DMS 273 (cell line): Measurements from ENCODE around the gene DAPK2.

ENCODE experiments used
- DNase-seq: peaks from one replicate; lab custom pipeline; 2025; ENCODE audit not compliant: unreplicated experiment; lab: John Stamatoyannopoulos, UW

The DAPK2 gene

DNA sequence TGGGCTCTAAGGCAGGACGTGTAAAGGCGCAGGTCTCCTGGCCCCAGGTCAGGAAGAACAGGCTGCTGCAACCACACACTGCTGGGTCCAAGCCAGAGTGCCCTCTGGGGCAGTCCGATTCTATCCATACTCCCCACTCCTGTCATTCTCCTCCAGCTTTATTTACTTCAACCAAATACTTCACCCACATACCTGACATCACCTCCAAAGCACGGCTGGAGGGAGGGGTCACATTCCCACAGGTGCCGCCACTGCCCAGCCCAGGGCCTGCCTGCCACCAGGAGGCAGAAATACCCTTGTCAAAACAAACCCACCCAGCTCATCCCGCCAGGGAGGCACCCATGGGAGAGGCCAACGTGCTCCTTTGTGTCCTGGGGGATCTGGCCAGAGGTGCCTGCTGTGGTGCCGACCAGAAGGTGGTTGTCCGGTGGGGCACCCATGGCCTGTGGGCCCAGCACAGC lies 100.4 kb downstream of the DAPK2 start:
- peak; percentile 29 for DNase-seq

DNA sequence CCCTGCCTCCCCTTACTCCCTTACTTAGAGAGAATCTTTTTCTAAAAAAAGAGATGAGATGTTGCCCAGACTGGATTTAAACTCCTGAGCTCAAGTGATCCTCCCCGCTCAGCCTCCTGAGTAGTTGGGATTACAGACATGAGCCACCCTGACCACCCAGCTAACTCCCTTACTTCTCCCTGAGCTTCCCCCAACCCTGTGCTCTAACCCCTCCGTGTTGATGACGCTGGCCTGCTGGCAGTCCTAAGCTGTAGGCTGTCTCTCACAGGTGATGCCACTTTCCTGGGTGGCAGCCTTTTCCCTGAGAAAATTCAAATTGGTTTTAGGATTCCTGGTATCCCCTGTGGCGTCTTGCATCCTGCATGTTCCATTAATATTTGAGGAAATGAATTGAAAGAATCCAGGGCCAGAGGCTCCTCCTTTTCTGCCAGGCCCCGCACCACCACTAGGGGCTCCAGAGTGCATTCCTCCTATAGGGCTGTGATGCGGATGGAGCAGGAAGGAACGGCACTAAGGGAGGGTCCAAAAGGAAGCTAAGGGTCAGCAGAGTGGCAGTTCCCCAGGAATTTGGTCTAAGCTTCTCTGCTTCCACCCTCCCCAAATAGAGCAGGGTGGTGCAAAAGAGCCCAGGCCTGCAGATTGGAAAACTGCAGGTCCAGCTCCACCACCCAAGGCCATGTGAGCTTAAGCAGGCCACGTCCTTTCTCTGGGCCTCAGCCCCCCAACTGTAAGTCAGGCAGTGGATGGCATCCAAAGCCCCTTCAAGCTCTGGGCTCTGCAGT lies 101.1 kb downstream of the DAPK2 start:
- DNase-seq: peak; percentile 79

DNA sequence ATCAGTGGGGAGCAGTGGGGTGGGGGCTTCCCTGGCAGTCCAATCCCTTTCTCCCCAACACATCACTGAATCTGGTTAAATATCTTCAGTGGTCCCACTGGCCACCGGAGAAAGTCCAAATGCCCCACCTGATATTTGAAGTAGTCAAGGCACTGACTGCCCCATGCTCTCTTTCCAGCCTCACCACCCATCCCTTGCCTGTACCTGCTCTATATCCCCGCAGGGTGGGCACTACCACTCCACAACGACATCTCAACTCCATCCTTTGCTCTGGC lies 101.7 kb downstream of the DAPK2 start:
- no peak for DNase-seq

DNA sequence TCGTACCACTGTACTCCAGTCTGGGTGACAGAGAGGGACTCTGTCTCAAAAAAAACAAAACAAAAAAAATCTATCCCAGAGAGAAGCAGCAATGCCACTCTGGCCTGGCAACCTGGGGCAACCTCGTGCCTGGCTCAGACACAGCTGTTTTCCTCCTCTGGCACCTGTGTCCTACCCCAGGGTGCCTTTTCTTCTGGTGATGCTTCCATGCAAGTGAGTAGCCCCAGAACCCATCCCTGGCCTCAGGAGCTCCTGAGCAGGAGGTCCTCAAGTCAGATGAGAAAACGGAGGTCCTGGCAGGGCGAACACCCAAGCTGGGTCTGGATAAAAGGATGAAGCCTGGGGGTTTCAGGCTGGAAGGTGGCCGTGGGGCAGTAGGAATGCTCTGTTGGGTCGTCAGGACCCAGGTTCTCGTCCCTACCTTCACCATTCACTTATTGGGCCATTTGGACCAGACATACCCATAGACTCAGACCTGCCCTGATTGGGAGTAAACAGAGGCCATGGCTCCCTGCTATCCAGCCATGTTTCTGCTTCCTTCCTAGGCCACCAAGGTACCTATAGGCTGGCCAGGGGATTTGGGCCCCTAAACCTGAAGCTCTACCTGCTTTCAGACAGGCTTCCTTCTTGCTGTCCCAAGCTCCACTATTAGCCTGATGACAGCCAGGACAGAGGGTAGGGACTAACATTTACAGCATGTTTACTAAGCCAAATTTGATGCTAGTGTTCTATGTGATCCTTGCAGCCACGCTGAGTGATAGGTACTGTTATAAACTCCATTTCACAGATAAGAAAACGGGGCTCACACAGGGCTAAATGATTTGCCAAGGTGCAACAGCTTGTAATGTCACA lies 102.2 kb downstream of the DAPK2 start:
- DNase-seq: no peak

DNA sequence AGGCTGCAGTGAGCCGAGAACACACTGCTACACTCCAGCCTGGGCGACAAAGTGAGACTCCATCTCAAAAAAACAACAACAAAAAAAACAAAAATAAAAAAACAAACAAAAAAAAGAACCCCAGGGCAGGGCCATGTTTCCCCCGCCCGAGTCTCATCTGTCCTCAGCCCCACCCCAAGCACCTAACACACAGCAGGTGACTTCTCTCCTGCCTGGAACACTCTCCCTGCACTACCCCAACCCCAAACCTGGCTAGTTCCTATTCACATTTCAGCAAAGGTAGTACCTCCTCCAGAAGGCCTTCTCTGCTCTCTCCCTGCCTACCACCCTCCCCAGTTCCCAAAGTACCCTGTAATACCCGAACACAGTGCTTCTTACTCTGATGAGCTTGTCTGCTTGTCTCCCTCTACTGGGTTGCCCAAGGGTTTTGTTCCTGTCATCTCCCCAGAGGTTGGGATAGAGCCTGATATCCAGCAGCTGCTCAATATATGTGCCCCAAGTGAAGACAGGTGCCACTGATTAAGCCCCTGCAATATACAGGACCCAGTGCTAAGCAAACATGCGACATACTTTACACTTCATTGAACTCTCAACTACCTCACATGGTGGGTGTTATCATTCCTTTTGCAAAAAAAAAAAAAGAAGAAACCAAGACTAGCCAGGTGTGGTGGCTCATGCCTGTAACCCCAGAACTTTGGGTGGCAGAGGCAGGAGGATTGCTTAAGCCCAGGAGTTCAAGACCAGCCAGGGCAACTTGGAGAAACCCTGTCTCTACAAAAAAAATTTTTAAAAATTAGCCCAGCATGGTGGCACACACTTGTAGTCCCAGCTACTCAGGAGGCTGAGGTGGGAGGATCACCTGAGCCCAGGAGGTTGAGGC lies 103.6 kb downstream of the DAPK2 start:
- DNase-seq: peak; percentile 39

DNA sequence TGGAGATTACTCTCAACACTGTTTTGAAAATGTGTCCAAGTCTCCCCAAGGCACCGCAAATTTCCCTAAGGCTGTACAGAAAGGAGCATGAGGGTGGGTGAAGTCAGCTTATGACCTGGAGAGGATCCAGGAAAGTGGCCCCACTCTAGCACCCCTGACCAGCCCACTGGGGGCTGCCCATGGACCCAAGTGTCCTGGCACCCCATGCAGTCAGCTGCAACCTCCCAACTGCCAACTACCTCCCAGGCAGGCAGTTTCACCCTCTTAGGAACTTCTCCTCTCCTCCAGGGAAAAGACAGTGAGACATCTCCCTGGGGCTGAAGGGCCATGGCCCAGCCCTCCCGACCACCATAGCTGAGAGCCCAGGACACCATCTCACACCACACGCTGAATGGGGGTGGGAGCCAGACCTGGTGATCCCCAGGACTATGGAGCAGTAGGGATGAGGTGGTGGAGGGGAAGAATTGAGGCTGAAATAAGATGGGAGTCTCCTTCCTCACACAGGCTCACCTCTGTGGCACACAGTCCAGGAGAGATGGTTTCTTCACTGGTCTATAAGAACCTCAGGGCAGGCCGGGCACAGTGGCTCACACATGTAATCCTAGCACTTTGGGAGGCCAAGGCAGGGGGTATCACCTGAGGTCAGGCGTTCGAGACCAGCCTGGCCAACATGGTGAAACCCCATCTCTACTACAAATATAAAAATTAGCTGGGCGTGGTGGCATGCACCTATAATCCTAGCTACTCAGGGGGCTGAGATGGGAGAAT lies 104.4 kb downstream of the DAPK2 start:
- no peak for DNase-seq

DNA sequence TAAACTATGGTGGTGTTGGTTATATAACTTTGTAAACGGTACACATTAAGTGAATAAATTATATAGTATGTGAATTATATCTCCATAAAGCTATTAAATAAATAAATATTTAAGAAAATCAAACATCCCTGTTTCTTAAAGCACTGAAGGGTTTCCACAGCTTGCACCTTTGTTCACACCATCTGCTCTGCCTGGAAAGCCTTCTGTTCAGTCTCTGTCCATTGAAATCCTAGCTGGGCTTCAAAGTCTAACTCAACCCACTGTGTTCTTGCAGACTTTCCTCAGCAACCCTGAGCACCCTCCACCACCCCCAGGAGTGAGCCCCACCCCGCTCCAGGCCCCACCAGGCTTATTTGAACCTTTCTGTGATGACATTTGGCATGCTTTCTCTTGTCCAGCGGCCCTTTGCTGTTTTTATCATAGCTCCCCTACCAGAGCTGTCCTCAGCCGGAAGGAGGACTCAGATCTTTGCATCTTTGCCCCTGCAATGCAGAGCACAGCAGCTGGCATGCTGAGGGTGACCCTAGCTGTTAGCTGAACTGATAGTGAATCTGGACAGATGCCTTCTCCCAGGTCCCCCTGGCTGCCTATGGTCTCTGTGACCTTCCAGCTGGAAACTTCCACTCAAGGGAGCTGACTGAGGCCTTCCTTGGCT lies 105.2 kb downstream of the DAPK2 start:
- peak; percentile 90 for DNase-seq

DNA sequence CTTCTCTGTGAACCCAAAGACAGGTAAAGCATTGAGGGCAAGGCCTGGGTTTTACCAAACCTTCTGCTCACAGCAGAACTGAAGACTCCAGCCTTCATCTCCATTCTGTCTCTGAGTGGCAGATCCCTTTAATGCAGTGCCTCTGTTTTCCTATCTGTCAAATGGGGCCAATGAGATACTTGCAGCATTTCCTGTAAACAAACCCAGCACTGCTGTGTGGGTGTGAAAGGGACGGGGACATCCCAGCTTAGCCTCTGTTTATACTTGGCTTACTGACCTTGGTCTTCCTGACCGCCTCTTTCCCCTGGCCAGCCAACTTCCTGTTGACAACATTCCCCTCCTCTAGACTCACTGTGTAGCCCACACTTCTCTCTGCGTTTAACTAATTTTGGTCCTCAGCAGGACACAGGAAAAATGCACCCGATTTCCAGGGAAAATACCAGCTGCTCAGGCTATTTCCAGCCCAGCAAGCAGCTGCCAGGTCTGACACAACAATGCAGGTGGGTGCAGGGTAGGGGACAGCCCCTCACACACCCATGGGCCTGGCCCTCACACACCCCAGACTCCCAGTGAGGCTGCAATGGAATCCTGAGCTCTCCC lies 106.7 kb downstream of the DAPK2 start:
- DNase-seq: peak; percentile 64

DNA sequence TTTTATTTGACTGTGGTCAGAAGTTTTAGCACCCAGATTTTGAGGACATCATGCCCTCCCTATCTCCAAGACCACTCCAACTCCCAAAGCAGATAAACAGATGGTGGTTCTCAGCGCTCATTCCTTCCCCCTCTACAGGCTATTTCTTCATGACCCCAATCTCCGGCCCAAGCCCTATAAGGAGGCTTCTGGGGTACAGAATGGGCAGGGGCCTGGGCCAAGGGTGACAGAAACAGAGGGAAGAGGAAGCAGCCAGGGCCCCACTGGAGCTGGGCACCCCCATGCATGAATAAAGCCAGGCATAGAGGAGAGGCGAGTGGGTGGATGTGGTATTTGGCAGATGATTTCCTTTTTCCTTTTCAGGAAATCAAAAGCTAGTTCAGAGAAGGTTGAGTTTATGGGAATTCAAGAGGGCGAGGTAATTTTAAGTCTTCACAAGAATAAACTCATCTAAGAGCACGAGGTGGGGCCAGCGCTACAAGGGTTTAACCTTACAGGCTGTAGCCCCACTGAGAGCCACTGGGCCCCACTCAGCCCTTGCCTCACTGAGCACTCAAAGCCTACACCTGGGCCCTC lies 107.7 kb downstream of the DAPK2 start:
- DNase-seq: no peak

DNA sequence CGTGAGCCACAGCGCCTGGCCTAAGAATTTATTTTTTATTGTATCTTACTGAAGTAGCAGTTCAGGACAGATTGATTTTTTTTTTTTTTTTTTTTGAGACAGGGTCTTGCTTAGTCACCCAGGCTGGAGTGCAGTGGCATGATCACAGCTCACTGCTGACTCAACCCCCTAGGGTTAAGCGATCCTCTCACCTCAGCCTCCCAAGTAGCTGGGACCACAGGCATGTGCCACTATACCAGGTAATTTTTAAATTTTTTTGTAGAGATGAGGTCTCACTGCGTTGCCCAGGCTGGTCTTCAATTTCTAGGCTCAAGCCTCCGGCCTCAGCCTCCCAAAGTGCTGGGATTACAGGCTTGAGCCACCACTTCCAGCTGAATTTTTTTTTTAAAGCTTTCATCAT lies 112.8 kb downstream of the DAPK2 start:
- DNase-seq: no peak

DNA sequence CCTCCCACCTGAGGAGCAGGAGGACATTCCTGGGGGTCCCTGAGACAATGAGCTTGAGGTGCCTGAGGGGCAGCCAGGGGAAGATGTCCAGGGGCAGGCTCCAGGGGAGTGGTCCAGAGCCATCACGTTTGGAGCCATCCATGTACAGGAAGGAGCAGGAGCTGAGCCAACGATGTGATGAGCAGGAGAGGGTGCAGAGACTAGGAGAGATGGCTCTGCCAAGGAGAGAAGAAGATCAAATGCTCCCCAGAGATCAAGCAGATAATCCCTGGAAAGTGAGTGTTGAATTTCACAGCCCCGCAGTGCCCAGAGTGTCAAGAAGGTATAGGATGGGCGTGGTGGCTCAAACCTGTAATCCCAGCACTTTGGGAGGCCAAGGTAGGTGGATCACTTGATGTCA lies 114.7 kb downstream of the DAPK2 start:
- DNase-seq: no peak

DNA sequence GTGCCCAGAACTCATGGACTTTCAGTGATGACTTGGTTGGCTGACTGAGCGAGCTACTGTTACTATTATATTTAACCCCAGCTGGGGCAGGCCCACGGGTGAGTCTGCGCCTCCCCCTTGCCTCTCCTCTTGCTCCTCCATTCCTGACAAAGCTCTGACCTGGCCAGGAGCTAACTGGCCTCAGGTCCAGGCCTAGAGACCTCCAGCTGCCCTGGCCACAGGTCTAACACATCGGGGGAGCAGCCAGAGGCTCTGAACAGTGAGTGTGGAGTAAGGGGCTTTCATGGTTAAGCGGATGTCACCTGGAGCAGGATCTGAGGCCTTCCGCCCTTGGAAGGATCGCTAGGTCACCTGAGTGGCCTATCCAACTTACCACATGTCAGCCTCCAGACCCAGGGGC lies 116.3 kb downstream of the DAPK2 start:
- DNase-seq: no peak

DNA sequence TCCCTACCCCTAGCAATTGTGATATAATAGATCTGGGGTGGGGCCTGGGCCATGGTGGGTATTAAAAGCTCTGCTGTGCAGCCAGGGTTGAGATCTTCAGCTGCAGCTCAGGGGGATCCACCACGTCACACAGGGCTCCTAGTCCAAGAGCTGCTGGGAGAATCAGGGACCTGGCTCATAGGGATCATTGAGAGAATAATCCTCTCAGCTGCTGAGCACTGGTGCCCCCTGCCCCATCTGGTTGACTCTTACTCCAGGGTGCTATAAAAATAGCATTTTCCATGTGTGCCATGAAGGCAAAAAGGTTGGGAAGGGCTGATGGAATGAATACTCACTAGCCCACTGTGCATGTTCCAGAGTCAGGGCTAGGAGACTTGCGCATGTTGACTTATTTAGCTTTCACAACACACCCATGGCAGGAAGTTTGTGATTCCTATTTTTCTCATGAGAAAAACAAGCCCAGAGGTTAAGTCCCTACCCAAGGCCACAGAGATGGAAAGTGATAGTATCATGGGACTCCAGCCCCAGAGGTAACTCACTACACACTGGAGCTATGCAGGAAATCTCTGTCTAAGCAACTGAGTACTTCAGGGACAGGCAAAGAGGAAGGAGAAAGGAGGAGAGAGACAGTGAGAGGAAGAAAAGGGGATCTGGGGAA lies 118.0 kb downstream of the DAPK2 start:
- no peak for DNase-seq

DNA sequence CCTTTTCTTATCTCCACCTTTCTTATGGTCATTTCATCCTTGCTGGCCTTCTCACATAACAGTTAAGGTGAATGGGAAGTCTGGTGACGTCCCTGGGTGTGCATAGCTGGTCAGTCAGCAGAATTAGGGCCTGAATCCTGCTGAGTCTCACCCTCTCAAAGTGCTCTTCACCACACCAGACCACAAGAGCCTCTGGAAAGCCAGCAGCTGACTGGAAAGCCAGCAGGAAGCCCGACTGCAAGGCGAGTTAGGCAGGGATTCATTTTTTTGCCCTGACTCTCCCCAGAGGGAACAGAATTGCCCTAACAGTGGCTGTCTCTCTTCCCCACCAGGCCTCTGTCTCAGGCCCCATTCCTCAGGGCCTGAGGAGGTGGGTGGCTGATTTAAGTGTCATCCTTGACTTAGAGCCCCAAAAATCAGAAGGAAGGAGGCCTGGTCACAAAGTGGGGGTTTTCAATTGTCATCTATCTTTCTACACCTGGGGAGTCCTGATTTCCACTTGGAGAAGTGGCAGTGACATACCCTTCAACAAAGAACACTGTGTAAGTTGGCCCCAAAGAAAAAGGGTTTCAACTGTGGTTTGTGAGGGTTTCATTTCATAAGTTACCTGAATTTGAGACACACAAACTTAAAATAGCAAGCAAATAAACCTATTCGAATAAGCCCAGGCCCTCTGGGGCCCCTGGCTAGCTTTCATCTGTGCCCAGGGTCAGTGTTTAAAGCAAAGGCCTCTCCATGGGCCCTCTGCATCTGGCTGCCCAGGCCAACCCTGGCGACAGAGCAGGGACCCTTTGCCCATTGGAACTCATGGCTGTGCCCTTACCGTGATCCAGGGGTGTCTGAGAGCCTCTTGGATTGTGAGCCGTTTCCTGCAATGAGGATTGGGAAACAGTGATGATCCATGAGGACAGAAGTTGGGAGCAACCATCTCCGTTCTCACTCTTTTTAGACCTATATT lies 122.0 kb downstream of the DAPK2 start:
- no peak for DNase-seq

DNA sequence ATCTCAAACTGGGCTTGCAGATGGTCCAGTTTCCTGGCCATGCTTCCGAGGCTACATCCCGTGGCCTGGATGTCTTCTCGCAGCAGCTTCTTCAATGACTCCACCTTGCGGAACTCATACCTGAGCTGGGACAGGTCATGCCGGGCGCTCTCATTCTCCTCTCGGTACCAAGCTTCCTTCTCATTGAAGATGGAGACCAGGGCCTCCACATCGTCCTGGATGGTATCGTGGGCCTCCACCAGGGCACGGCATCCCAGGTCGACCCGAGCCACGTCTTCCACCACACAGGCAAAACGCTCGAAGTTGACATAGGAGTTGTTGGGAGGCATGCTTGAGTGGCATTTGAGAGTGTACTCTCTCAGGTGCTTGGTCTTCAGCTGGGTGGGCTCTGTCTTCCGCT lies 123.4 kb downstream of the DAPK2 start:
- DNase-seq: no peak

DNA sequence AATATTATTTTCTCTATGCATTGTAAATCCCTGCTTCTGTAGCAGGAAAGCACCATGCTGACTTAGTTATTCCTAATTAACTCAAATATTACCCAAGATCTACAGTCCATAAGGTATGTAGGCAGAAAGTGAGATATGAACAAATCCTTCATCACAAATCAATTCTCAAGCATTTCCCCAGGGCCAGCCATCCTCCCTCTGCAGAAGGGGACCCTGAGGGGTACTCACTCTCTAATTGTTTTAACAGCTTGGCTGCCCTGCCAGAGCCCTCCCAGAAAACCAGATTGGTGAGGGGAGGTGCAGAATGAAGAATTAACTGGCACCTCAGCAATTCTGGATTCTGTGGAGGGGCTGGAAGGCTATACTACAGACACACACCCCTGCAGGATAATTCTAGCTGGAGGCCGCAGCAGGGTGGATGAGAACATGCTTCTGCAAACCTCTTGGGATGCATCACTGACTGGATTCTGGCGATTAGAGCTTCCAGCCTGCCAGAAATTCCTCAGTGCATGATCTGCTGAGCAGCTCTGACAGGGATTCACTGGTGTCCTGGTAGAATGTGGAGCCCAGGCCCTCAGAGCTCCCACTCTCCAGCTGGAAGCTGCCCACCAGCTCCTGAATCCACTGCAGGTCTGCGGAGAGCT lies 123.9 kb downstream of the DAPK2 start:
- no peak for DNase-seq

DNA sequence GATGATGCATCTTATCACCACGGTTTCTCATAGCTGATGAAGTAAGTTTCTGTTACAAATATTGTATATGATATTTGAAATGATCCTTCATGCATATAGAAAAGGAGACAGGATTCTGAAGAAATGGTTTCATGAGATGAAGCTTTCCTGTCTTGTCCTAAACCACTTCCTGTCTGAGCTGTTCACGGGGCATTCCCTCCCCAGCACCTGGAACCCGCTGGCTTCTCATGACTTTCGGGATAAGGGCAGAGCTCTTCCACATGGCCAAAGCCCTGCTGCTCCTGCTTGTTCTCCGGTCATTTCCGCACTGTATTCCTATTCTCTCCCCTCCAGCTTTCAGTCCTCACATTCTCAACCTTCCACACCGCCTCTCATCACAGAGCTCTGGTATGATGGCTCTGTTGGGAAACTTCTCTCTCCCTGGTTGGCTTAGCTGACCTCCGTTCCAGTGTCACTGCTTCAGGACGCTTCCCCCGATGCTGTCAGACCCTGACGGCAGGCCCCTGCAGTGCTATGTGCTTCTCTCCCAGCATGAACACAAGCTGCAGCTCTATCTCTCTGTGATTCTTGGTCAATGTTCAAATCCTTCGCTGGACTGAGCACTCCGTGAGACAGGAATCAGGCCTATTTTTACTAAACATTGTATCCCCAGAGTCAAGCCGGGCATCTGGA lies 125.6 kb downstream of the DAPK2 start:
- no peak for DNase-seq
